Activated naive CD4-positive, alpha-beta T cell treated with anti-CD3 and anti-CD28 coated beads, Interleukin-2, amount 50 U/mL, for 16 hours (primary cell): ENCODE data around the gene ARID1B.
"Not testable (repeated sequence)": the region's sequence is repeated elsewhere in the genome, so short reads cannot be mapped to it uniquely, and the experiment has no call there.

Experiments
- DNase-seq: peaks from one replicate; pipeline ENCODE4 v3.0.0-alpha.2; 2020

ARID1B gene

GRCh38 chr6:157034436-157035230, 257.5 kb downstream of the ARID1B start:
- no peak for DNase-seq

DNA sequence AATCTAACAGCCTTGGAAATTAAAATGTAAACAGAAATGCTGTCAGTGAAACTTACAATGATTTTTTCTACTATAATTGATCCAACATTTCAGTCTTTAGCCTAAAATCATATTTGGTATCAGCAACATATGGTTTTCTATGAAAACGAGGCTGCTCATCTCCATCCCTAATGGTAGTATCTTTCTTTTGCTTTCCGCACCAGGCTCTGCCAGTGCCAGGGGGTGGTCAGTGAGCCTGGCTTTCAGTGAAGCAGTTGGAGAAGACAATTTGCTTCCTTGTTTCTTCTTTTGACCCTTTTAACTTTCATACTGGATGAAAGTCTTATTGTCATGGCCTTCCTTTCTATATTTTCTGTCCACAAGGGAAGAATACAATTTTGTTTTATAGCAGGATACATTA, 258.4 kb downstream of the ARID1B start:
- no peak for DNase-seq

DNA sequence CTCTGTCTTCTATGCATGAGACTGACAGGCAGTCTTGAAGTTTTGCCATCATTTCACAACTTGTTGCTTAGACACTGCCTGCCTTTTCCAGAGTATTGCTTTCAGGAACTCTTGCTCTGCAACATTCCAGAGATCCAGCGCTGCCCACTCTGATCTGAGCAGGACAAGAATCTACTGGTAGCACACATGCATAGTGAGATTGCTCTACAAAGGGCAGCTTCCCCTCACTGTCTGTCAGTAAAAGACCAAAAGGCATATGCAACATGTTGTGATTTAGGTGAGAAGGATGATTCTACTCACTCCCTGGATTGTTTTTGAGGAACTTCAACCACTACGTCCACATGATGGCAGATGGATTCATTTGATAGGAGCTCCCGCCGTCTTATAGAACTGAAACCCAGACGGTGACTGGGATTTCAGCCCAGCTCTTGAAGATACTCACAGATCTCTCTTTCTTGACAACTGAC, 259.1 kb downstream of the ARID1B start:
- no peak for DNase-seq

DNA sequence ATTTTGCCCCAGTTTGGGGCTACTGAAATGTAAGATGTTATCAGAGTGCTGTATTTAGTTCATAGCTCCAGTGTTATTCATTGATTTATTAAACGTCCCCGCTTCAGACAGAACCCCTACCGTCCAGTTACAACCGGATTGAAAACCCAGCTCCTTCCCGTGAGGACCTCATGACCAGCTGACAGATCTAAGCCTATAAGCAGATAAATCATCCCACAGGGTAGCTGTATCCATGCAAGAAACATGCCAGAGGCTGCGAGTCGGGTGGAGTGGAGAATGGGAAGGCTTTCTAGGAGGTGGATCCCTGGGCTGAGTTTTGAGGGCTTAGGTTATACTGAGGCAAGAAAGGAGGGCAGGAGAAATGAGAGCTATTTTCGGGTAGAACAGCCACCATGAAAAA, 260.0 kb downstream of the ARID1B start:
- no peak for DNase-seq

DNA sequence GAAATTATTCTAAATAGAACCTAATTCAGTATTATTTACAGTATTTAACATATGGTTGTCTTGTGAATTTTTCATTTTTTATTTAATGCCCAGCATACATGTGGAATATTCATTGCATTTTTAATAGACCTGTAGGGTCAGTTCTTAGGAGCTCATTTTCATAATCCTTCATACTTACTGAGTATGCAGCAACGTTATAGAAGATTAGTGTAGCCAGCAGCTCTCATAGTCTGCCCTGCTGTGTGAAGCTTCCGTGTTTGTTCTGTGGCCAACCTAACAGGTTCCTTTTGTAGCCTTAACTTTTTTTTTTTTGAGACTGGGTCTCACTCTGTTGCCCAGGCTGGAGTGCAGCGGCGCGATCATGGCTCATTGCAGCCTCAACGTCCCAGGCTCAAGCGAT, 261.4 kb downstream of the ARID1B start:
- no peak for DNase-seq

GRCh38 chr6:157039639-157040038, 262.5 kb downstream of the ARID1B start:
- not testable (repeated sequence) for DNase-seq

GRCh38 chr6:157040191-157040590, 263.0 kb downstream of the ARID1B start:
- DNase-seq: no peak

DNA sequence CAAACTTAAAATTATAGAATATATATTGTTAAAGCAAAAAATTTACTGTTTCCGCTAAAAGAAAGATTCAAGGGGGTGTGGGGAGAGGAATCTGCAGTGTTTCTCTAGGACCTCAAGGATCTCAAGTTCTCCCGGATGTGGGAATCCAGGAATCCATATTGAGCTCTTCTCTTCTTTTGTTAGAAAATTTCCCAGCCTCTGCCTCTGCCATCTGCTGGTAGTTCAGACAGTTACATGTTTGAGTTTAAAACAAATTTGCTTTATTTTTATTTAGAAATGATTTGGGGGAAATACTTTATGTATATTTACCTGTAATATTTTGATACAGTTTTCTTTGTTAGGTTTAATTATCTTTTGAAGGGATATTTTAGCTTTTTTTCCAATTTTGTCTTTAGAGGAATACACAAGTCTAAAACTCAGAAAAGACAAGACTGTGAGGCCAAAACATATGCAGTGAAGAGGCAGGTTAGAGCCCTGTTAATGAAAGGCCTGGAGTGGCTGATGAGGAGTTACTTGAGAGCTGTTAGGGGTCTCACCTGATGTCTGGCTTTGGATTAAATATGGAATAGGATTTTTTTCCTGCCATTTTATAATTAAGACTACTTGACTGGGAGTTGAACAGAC, 268.8 kb downstream of the ARID1B start:
- DNase-seq: no peak

GRCh38 chr6:157046776-157047175, 269.6 kb downstream of the ARID1B start:
- no peak for DNase-seq

GRCh38 chr6:157047328-157047727, 270.1 kb downstream of the ARID1B start:
- DNase-seq: no peak

DNA sequence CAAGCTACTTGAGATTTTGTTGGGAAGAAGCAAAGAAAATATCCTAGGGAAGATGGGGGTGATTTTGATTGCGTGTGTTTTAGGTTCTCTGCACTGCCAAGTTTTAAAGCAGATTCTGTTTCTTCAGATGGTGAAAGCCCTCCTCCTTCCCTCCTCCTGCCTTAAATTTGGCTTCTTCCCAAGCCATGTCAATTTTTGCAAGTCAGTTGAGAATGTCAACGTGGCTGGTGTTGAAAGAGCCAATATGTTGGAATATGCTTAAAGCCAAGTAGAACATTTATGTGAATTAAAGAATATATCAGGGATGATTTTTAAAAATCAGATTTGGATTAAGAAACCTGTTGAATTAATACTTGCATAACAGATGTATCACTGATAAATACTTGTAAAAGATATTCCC, 270.8 kb downstream of the ARID1B start:
- DNase-seq: no peak

- no peak for DNase-seq
Observed at GRCh38 chr6:157049133-157049532, 272.0 kb downstream of the ARID1B start.

DNA sequence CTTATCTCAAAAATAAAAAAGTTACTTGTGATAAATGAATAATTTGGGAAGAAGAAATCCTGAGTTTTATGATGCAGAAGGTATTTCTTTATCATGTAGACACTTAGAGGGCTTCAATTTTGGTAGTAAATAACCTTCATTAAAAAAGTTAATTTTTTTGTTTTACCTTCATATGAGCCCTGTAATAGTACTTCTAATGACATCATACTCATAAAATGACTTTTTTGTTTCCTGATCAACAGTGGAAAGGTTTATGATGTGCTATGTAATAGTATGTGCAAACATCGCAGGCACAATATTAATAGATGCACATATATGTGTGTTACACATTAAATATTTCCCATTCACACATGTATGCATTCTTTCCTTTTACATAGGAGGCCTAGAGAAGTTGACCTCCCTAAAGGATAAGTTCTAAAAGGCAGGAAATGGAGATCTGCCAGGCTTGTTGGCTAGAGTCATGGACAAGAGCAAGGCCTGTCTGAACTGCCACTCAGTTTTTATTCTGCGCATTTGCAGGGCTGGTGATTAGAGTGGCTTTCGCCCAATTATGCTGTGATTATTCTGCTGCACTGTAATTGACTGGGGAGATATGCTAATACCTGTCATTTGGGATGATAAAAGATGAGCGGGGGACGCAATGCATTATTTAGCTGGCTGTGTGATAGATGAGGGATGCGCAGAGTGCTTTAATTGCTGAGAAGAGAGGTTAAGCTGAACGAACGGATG, 273.5 kb downstream of the ARID1B start:
- no peak for DNase-seq

DNA sequence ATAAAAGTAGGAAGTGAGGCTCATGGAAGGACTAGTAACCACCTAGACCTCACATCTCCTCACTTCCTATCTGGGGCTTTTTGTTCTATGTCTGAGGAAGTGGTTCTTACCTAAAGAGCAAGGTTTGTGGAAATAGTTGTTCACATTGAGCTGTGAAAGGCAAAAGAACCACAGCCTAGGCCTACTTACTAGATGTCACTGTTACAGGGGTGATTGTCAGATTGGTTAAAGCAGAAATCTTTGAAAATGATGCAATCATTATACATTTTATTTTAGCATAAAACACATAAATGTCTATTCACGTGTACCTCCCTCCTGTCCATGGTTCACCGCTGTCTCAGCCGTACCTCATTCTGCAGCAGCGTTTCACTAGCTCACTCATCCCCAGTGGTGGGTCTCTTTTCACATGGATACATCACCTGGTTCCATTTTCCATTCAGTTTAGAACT, 277.4 kb downstream of the ARID1B start:
- DNase-seq: peak; percentile 40

DNA sequence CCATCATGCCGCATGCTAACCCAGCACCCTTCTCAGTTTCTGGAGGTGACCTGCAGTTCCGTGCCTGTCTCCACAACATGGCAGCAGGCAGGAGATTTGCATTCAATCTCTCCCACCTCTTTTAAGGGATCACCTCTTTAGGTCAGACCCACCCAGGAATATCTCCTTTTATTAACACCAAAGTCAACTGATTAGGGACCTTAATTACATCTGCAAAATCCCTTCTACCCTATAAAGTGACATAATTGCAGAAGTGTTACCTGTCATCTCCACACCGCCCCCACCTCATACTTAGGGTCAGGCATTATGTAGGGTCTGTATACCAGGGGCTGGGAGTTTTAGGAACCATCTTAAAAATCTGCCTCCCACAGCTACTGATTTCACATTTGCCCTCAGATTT, 278.7 kb downstream of the ARID1B start:
- no peak for DNase-seq

DNA sequence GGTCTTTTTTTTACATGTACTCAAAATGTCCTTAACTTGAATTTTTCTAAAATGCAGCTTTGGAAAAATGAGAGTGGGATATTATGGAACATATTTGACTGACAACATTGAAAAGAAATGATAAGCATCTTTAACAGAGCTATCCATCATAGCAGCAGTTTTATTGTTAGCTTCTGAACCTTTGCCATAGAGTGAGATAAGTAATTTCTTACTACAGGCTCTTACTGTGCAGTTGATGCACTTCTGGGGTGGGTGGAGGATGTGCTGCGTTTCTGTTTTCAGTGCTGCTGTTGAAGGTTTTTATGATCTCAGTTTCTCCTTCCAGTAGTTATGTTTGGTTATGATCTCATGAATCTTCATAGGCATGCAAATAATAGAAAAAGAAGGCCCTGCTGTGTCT, 279.1 kb downstream of the ARID1B start:
- peak; percentile 60 for DNase-seq

GRCh38 chr6:157058574-157058973, 281.4 kb downstream of the ARID1B start:
- DNase-seq: no peak

DNA sequence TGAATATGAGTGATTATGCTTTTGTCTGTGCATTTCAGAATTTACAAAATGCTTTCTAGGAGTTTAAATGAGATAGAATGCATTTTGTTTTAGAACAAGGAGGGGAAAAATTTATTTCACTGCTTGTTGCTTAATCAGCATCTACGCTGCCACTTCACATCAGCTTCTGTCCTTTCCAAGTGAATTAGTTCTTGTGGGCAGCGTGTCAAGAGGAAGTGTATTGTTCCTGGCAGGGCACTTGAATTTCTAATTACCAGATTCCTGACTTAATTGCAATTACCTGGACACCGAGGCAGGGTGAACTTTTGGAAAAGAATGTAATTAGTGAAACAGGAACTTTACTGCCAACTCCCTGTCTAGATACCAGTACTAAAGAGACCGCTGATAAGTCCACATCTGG, 282.6 kb downstream of the ARID1B start:
- no peak for DNase-seq

DNA sequence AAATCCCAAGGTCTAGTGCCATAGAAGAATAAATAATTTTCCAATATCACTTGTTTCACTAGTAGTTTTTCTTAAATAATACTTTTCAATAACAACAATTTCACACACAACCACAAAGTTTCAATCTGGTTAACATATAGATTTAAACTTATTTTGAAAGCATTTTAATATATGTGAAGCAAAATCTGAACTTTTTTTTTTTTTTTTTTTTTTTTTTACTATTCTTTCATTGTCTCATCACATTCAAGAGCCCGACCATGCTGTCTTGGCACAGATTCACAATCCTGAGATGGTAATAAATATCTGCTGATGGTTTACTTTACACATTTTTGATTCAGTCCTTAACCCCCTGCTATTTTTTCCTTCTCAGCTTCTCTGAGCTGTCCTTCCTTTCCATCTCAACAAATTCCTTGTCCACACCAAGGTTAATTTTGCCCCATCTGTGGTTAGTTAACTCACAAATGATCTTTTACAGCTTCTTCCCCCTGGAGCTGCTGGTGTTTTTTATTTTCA, 283.3 kb downstream of the ARID1B start:
- no peak for DNase-seq

- no peak for DNase-seq
Observed at GRCh38 chr6:157061770-157062594, 284.8 kb downstream of the ARID1B start.

DNA sequence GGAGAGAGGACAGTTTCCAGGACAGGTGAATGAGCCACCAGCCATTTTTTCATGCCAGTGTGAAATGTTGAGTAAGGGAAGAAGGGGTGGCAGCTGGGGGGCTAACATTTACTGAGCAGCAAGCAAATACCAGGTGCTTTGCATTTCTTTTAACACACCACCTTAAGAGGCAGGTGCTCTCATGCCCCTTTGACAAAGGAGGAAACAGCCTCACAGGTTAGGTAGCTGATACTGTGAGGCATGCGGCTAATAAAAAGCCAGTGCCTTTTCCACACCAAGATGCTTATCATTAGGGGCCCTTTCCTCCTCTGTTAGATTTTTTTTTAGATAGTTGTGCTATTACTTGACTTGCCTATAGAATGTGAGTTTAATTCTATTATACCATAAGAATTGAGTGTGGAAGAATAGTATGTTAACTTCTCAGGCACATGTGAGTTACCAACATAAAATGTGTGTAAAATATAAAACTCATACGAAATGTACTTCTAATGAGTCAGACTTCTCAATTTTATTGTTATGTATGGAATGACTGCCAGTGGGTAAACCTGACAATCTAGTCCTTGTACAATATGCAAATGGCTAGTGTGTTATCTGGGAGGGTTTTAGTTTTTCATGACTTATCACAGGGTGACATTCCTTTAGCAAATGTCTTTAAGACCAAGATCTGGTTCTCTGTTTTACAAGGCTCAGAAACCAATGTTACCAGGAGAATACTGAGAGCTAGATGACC, 286.2 kb downstream of the ARID1B start:
- DNase-seq: no peak

- no peak for DNase-seq
Observed at GRCh38 chr6:157063923-157064322, 286.7 kb downstream of the ARID1B start.
